Activated CD4-positive, CD25-positive, alpha-beta regulatory T cell treated with anti-CD3 and anti-CD28 coated beads, Interleukin-2, amount 50 U/mL, for 16 hours (primary cell): ENCODE measurements around the gene MUC4.
"Not testable (repeated sequence)": the region's sequence is repeated elsewhere in the genome, so short reads cannot be mapped to it uniquely, and the experiment has no call there.

Experiments
- DNase-seq: peaks from one replicate; pipeline ENCODE4 v3.0.0-alpha.2; 2020; ENCODE audit warnings: low read depth, low spot score

Gene MUC4

DNA sequence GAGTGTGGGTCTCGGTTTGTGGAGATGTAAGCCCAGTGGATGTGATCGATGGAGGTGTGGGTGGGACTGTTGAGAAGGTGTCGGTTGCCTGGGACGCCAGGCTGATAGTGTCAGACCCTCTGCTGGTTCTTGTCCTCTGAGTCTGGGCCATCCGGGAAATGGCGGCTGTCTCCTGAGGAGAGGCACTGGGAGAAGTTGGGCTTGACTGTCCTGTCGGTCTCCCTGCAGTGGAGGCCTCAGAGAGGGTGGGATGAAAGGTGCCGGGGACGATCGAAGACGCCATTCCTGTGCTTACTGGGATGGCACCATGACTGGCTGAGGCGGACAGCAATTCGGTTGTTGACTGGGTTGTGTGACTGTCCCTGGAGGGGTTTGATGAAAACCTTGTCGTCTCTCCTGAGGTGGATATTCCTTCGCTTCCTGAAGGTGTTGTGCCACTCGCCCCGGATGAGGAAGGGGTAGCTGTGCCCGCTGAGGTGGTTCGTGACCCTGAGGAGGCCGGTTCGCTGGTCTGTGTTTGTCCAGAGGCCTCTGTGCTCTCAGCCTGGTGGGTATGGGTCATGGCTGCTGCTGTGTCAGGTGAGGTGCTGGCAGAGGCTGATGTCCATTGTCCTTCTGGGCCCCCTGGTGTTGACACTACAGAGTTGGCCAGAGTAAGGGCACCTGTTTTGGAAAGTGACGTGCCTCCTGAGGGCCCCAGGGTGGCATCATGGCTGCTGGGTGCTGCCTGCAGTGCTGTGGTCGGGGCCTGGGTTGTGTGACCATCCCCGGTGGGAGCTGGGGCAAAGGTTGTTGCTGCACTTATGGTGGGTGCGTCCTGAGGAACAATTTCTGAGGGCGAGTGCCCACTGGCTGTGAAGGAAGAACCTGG is 22.8 kb downstream of the MUC4 start:
- no peak for DNase-seq

DNA sequence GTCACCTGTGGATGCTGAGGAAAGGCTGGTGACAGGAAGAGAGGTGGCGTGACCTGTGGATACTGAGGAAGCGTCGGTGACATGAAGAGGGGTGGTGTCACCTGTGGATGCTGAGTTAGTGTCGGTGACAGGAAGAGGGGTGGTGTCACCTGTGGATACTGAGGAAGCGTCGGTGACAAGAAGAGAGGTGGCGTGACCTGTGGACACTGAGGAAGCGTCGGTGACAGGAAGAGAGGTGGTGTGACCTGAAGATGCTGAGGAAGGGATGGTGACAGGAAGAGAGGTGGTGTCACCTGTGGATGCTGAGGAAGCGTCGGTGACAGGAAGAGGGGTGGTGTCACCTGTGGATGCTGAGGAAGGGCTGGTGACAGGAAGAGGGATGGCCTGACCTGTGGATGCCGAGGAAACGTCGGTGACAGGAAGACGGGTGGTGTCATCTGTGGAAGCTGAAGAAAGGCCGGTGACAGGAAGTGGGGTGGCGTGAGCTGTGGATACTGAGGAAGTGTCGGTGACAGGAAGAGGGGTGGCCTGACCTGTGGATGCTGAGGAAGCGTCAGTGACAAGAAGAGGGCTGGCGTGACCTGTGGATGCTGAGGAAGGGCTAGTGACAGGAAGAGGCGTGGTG is 25.8 kb downstream of the MUC4 start:
- not testable (repeated sequence) for DNase-seq

DNA sequence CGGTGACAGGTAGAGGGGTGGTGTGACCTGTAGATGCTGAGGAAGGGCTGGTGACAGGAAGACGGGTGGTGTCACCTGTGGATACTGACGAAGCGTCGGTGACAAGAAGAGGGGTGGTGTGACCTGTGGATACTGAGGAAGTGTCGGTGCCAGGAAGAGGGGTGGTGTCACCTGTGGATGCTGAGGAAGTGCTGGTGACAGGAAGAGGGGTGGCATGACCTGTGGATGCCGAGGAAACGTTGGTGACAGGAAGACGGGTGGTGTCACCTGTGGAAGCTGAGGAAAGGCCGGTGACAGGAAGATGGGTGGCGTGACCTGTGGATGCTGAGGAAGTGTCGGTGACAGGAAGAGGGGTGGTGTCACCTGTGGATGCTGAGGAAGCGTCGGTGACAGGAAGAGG is 27.7 kb downstream of the MUC4 start:
- DNase-seq, result not testable (repeated sequence)

DNA sequence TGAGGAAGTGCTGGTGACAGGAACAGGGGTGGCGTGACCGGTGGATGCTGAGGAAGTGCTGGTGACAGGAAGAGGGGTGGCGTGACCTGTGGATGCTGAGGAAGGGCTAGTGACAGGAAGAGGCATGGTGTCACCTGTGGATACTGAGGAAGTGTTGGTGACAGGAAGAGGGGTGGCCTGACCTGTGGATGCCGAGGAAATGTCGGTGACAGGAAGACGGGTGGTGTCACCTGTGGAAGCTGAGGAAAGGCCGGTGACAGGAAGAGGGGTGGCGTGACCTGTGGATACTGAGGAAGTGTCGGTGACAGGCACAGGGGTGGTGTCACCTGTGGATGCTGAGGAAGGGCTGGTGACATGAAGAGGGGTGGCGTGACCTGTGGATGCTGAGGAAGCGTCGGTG is 30.5 kb downstream of the MUC4 start:
- not testable (repeated sequence) for DNase-seq

DNA sequence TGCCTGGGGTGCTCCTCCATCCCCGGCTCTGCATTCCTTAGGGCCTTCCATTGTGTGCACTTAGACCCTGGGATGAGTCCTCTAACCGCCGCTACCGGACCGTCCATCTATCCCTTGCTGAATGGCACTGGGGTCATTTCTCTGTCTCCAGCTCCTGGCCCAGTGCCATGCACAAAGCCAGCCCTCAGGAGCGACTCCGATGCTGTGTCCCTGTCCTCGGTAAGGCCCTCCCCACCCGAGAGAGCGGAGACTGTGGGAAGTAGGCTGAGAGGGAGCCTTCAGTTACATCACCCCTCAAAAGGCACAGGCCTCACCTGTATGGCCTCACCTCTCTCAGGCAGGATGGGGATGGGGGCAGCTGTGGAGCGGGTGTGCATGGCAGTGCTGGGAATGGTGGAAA is 33.8 kb downstream of the MUC4 start:
- no peak for DNase-seq

DNA sequence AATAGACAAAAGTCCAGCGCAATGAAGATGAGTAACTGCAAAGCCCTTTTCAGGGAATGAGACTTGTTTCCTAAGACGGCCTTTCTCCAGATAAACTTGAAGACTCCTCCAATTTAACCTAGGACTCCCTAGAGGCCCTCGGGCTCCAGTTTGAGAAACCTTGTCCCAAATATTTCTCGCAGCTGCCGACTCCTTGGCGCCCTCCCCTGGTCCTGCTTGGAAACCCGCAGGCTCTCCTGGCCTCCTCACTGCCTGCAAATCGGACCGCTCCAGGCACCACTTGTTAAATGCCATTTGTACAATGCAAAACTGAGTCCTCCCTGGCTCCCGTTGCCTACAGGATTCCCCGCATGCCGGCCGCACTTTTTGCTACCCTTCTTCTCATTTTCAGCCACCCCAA is 36.8 kb downstream of the MUC4 start:
- no peak for DNase-seq

DNA sequence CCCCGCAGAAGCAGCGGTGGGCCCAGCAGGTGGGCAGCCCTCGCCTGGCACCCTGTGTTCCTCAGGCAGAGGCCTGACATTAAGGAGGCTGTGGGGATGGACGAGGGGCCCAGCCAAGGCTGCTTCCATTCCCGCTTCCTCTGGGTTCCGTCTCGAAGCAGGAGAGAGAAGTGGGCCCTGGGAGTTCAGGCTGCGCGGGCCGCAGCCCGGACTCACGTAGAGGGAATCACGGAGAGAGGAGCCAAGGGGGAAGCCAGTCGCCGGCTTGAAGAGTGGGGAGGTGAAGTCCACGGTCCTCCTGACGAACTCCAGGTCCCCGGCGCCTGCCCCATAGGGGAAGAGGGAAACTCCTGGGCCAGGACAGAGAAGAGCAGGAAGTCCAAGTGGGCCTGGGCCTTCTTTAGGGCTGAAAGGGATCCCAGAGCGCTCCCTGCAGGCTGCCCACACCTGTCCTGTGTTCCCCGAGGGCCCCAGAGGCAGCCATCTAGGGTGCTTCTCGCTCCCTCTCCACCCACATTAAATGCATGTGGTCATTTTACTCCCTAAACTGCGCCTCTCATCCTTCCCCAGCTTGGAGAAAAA is 37.7 kb downstream of the MUC4 start:
- DNase-seq, result no peak

DNA sequence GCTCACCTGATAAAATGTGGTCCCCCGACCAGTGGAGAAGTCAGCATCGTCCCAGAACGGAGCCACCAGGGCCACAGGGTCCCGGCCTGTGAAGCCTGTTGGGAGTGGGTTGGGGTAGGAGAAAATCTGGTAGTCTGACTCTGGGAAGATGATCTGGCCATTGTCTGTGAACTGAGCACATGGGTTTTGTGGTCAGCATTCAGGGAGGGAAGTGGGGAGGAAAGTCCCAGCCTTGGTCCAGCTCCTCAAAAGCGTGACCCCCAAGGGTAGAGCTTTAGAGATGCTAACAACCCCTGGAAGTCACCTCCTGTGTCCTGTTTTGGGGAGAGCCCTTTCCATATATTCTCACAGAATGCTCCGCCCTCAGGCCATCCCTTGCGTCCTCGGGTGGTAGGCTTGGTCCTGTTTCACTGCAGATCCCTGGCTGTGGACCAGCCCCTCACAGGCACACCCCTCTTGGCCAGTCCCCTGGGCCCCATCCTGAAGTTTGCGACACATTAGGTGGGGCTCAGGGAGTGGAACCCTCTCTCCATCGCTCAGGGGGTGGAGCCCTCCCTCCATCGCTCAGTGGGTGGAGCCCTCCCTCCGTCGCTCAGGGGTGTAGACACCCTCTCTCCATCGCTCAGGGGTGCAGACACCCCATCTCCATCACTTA is 40.0 kb downstream of the MUC4 start:
- no peak for DNase-seq

DNA sequence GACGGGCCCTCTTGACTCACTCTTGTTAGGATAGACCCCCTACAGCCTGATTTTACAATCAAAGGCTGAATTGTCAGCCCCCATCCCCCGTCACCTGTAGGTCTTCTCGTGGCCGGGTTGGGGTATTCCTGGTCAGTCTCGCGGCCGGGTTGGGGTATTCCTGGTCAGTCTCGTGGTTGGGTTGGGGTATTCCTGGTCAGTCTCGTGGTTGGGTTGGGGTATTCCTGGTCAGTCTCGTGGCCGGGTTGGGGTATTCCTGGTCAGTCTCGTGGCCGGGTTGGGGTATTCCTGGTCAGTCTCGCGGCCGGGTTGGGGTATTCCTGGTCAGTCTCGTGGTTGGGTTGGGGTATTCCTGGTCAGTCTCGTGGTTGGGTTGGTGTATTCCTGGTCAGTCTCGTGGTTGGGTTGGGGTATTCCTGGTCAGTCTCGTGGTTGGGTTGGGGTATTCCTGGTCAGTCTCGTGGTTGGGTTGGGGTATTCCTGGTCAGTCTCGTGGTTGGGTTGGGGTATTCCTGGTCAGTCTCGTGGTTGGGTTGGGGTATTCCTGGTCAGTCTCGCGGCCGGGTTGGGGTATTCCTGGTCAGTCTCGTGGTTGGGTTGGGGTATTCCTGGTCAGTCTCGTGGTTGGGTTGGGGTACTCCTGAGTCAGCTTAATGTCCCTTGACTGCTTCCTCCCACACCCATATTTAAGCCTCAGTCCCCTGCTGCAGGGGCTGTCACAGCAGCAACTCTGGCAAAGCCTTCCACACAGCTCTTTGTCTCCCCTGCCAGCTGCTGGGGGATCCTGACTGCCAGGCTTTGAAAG is 40.7 kb downstream of the MUC4 start:
- DNase-seq, result not testable (repeated sequence)

DNA sequence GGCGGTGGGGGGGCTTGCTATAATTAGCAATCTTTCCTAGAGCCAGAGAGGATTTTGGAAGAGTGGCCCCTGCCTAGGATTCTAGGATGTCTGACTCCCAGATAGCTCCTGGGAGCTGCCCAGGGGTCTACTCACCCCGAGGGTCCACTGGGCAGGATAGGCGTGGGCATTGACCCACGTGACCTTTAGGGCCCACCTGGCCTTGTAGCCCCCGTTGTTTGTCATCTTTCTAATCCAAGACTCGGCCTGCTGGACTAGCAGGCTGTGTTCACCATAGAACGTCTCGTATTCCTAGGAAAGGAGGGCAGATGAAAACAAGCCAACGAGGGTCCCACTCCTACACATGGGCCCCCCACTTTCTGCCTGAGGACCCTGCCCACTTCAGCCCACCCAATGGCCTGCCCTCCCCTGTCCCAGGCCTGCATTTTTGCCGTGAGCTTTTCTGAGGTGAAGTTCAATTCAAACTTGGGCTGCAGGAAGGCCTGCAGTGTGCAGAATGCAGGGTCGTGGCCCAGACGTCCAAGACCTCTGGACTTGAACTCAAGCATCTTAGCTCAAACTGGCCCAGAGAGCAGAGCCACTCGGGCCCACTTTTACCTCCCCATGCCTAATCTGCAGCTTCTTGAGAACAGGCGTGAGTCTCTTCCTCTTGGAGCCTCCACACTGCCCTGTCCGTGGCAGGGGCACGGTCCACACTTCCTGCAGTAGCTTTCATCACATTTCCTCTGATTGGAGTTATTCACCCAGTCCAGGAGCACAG is 41.5 kb downstream of the MUC4 start:
- DNase-seq, result no peak

DNA sequence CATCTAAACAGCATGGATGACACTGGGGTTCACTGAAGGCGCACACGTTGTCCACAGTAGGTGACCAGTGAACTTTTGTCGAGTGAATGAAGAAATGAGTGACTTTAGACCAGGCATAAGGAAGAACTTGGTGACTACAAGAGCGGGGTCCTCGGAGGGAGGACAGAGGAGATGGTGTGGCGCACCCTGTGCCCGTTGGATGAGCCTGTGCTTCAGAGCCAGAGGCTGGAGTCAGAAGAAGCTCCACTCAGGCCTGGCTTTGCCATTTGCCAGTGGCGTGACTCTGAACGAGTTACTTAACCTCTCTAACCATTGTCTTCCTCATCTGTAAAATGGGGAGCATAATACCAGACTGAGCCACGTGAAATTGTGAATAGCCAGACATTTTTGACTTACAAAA is 42.2 kb downstream of the MUC4 start:
- no peak for DNase-seq

DNA sequence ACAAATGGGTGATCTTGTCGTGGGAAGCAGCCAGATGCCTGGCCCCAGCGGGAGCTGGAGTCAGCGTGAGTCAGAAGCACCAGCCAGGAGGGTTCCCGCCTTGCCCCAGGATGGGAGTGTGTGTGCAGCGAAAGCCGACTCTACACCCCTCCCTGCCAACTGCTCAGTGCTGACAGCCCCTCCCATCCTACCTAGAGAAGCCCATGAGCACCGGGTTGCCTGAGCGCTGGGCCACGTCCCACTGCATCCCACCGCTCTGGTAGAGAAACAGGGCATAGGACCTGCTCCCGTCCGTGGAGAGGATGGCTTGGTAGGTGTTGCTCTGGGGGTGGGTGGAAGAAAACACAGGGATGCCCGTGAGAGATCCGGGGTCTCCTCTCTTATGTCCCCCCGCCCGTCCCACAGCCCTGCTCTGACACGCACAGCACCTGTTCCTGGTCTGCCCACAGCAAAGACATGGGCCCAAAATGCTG is 42.9 kb downstream of the MUC4 start:
- no peak for DNase-seq

DNA sequence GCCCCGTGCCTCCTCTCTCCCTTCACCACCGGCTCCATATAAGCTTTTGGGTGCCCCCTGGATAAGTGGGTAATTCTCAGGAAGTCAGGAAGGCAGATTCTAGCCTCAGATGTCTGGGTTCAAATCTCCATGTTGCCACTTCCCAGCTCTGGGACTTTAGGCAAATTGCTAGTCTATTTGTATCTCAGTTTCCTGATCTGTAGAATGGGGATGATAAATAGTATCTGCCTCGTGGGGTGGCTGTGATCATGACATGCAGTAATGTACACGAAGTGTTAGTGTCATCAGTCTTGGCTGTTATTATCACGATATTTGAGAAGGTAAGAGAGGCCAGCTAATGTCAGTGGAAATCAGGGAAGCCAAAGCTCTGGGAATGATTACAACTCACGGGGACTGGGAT is 43.3 kb downstream of the MUC4 start:
- DNase-seq, result no peak

DNA sequence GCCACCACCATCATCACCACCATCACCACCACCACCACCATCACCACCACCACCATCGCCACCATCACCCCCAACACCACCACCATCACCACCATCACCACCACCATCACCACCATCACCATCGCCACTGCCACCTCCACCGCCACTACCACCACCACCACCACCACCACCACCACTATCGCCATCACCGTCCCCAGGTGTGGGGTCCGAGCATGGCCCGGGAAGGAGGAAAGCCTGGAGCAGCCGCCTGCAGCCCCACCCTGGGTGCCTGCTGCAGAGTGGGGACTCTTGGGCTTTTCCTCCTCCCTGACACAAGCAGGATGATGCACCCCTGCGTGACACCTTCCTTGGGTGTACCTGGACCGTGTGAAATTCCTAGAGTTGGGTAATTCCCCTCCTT is 43.9 kb downstream of the MUC4 start:
- no peak for DNase-seq

DNA sequence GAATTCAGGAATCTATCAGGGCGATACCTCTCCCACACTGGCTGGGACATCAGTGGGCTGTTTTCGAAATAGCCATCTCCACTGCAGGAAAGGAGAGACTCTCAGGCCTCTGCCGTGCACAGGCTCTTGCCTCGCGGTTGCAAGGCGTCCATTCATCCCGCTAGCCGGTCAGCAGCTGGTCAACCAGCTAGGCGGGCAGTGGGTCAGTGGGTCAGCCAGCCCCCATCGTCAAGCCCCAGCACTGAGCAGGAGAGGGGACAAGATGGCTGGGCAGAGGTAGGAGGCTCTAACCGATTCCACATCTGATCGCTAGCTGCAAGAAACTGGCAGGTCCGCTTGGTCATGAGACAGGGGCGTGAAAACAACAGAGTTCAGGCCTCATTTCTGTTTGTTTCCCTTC is 45.1 kb downstream of the MUC4 start:
- no peak for DNase-seq

DNA sequence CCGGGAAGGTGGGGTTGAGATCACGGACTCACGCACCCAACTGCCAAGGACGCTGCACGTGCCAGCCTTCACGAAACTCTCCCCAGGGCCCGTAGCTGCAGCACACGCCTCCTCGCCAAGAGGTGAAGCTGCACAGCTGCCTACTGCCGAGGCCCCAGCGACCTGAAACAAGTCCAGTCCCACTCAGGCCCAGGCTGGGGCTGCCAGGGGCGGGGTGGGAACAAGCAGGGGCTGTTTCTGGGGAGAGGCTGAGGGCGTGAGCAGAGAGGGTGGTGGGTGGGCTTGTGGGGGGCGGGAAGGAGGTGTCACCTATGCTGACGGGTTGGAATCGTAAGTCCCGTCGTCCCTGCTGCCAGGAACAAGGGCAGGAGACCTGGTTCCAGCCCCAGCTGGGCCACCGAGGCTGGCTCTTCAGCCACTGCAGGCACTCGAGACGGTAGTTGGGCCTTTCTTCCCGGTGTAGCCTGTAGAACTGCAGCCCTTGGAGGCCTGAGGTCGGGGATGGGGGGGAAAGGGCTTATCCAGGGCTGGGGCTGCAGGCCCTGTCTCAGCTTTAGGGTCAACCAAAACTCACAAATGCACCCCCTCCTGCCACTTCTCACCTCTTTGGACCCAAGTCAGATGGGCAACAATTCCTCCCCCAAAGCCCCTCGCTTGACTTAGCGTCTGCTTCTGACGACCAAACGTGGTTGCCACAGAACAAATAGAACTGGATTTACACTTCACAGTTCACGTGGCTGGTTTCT is 46.6 kb downstream of the MUC4 start:
- DNase-seq, result no peak

DNA sequence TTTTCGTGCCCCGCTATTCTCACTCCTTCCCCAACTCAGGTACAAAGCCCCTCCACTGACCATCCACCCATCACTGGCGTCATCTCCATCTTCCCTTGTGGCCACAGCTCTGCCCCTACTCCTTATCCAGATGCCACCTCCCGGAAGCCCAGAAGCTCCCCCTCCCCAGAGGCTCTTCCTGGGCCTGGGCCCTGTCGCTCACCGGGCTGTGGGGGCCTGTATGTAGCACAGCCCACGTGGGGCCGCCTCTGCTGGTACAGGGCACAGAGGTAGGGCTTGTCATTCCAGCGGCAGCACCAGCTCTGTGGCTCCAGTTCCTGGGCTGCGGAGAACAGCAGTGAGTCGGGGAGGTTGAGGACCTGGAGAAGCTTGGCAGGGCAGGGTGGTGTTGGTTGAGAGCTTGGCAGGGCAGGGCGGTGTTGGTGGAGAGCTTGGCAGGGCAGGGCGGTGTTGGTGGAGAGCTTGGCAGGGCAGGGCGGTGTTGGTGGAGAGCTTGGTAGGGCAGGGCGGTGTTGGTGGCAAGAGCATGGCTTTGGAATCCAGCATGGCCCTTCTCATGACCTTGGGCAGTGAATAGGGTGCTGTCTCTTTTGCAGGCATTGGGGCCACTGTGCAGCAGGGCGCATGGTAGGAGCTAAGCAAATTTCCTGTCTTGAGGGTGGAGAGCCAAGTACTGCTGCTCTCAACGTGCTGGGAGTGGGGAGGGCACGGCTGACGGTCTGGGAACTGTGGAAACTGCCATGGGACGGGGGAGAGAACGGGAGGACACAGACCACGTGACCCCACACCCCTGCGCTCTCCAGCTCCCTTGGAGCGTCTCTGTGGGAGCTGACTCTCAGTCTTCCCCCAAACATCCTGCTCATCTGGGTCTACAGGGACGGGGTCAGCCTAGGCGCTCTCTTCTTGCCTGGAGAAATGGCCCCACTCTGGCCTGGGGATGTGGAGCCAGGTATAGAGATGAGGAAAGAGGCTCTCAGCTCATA is 47.6 kb downstream of the MUC4 start:
- DNase-seq, result no peak

DNA sequence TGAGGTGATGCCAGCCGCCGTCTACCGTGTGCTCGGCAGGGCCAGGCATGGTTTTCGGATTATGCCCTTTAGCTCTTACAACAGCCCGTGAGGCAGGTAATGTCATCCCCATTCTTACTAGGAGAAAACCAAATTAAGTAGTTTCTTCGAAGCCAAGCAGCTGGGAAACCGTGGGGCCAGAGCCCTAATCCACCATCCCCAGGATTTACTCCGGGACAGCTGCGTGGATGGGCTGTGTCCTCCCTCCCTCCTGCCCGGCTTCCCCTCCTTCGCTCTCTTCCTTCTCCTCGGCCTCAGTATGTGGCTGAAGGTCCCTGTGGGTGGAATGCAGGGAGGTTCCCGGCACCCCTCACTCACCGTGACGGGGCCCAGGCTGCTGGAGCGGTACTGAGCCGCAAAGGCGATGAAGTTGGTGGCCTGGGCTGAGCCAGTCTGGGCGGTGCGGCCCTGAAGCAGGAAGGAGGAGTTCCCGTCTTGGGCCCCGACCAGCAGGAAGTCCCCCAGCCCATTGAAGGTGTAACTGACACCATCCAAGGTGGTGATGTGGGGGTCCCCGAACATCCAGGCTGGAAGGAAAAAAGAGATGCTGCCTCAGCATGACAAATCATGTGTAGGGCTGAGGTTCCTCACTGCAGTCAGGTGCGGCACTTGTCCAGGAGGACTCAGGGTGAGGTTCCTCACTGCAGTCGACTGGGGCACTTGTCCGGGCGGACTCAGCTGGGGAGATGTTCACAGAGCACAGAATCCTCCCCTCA is 48.5 kb downstream of the MUC4 start:
- DNase-seq, result no peak
